ENCODE measurements around the gene ARX.

ARX gene

GRCh38 chrX:24965372-24965771 lies 50.4 kb downstream of the ARX start:
- Histone ChIP-seq H3K4me3 (ENCODE audit: low read length in 2 of 2) (no peak overlapping the region), H2BK5ac (ENCODE audit: low read length) (no peak overlapping the region), H3K27ac (replicated peaks; ENCODE audit: low read length) (no peak overlapping the region), H3K4ac (ENCODE audit: low read length) (no peak overlapping the region), H3K4me1 (ENCODE audit: control insufficient read depth in 2 of 2, insufficient read depth in 1 of 2, low read depth in 1 of 2, low read length in 2 of 2) (peaks cover 0 to 4% of the 10 kb centered on the region in 2 donors), H3K9ac (ENCODE audit: low read depth, low read length, poor library complexity) (no peak overlapping the region), H3K4me2 (ENCODE audit: insufficient read depth, low read length, poor library complexity, severe bottlenecking) (no peak overlapping the region), H4K91ac (ENCODE audit: low read depth, low read length, poor library complexity) (no peak overlapping the region), H2BK120ac (ENCODE audit: low read depth, low read length) (no peak overlapping the region), H2AK5ac (ENCODE audit: low read depth, low read length) (no peak overlapping the region), H3K18ac (ENCODE audit: low read length) (no peak overlapping the region), H3K9me3 (replicated peaks in 1 of 2; ENCODE audit: control insufficient read depth in 2 of 2, insufficient read depth in 1 of 2, low read depth in 1 of 2, low read length in 2 of 2) (no peaks in the 10 kb centered on the region), H2BK12ac (ENCODE audit: low read length) (no peak overlapping the region), H2AFZ (ENCODE audit: low read length) (no peak overlapping the region), H3K23ac (ENCODE audit: low read depth, low read length, poor library complexity) (no peak overlapping the region), H3K79me1 (ENCODE audit: low read depth, low read length) (no peaks in the 10 kb centered on the region), H3K27me3 (ENCODE audit: control insufficient read depth in 3 of 3, insufficient read depth in 3 of 3, low read depth in 1 of 3, low read length in 3 of 3) (no peaks in the 10 kb centered on the region), H2BK15ac (ENCODE audit: low read length) (no peak overlapping the region), H3K36me3 (replicated peaks in 1 of 2; ENCODE audit: control insufficient read depth in 2 of 2, insufficient read depth in 2 of 2, low read length in 2 of 2) (no peaks in the 10 kb centered on the region), H3K14ac (ENCODE audit: low read length) (no peak overlapping the region), H4K8ac (ENCODE audit: low read depth, low read length) (no peak overlapping the region)
- no peak for DNase-seq (ENCODE audit: low spot score)
- WGBS, 2 donors (ENCODE audit: extremely low coverage in 2 of 2, insufficient read length in 2 of 2, insufficient replicate concordance in 1 of 2): no CpG with 5 or more reads among the region's 1 CpG

- Histone ChIP-seq H2AFZ (ENCODE audit: low read length) (no peak overlapping the region), H2BK12ac (ENCODE audit: low read length) (no peak overlapping the region), H2BK5ac (ENCODE audit: low read length) (no peak overlapping the region), H3K79me1 (ENCODE audit: low read depth, low read length) (no peaks in the 10 kb centered on the region), H2BK15ac (ENCODE audit: low read length) (no peak overlapping the region), H3K4me3 (ENCODE audit: low read length in 2 of 2) (no peak overlapping the region), H3K4me2 (ENCODE audit: insufficient read depth, low read length, poor library complexity, severe bottlenecking) (no peak overlapping the region), H3K4me1 (ENCODE audit: control insufficient read depth in 2 of 2, insufficient read depth in 1 of 2, low read depth in 1 of 2, low read length in 2 of 2) (peaks cover 0 to 6% of the 10 kb centered on the region in 2 donors), H3K9me3 (replicated peaks in 1 of 2; ENCODE audit: control insufficient read depth in 2 of 2, insufficient read depth in 1 of 2, low read depth in 1 of 2, low read length in 2 of 2) (no peaks in the 10 kb centered on the region), H2BK120ac (ENCODE audit: low read depth, low read length) (no peak overlapping the region), H3K27me3 (ENCODE audit: control insufficient read depth in 3 of 3, insufficient read depth in 3 of 3, low read depth in 1 of 3, low read length in 3 of 3) (no peaks in the 10 kb centered on the region), H3K18ac (ENCODE audit: low read length) (no peak overlapping the region), H3K23ac (ENCODE audit: low read depth, low read length, poor library complexity) (no peak overlapping the region), H4K8ac (ENCODE audit: low read depth, low read length) (no peak overlapping the region), H3K27ac (replicated peaks; ENCODE audit: low read length) (no peak overlapping the region), H3K36me3 (replicated peaks in 1 of 2; ENCODE audit: control insufficient read depth in 2 of 2, insufficient read depth in 2 of 2, low read length in 2 of 2) (no peaks in the 10 kb centered on the region), H3K14ac (ENCODE audit: low read length) (no peak overlapping the region), H4K91ac (ENCODE audit: low read depth, low read length, poor library complexity) (no peak overlapping the region), H3K9ac (ENCODE audit: low read depth, low read length, poor library complexity) (no peak overlapping the region), H2AK5ac (ENCODE audit: low read depth, low read length) (no peak overlapping the region), H3K4ac (ENCODE audit: low read length) (no peak overlapping the region)
- no CpG with 5 or more reads among the region's 2 CpGs for WGBS, 2 donors (ENCODE audit: extremely low coverage in 2 of 2, insufficient read length in 2 of 2, insufficient replicate concordance in 1 of 2)
- no peak for DNase-seq (ENCODE audit: low spot score)
Observed at GRCh38 chrX:24963823-24964222, 51.9 kb downstream of the ARX start.

- no peaks in the 10 kb centered on the region for H3K79me1 ChIP-seq (ENCODE audit: low read depth, low read length)
- no peak overlapping the region for H2BK5ac ChIP-seq (ENCODE audit: low read length)
- no peaks in the 10 kb centered on the region for H3K36me3 ChIP-seq (replicated peaks in 1 of 2; ENCODE audit: control insufficient read depth in 2 of 2, insufficient read depth in 2 of 2, low read length in 2 of 2)
- H3K4me1 ChIP-seq (ENCODE audit: control insufficient read depth in 2 of 2, insufficient read depth in 1 of 2, low read depth in 1 of 2, low read length in 2 of 2): peaks cover 0 to 18% of the 10 kb centered on the region in 2 donors
- H2BK15ac ChIP-seq (ENCODE audit: low read length): no peak overlapping the region
- H3K14ac ChIP-seq (ENCODE audit: low read length): no peak overlapping the region
- no peak overlapping the region for H2BK120ac ChIP-seq (ENCODE audit: low read depth, low read length)
- H3K23ac ChIP-seq (ENCODE audit: low read depth, low read length, poor library complexity): no peak overlapping the region
- H2AFZ ChIP-seq (ENCODE audit: low read length): no peak overlapping the region
- no peak overlapping the region for H2BK12ac ChIP-seq (ENCODE audit: low read length)
- no peak overlapping the region for H3K4ac ChIP-seq (ENCODE audit: low read length)
- no peak overlapping the region for H3K4me2 ChIP-seq (ENCODE audit: insufficient read depth, low read length, poor library complexity, severe bottlenecking)
- H3K9ac ChIP-seq (ENCODE audit: low read depth, low read length, poor library complexity): no peak overlapping the region
- no peak overlapping the region for H3K4me3 ChIP-seq (ENCODE audit: low read length in 2 of 2)
- H3K18ac ChIP-seq (ENCODE audit: low read length): no peak overlapping the region
- DNase-seq (ENCODE audit: low spot score): no peak
- no peak overlapping the region for H4K91ac ChIP-seq (ENCODE audit: low read depth, low read length, poor library complexity)
- H3K27ac ChIP-seq (replicated peaks; ENCODE audit: low read length): no peak overlapping the region
- H4K8ac ChIP-seq (ENCODE audit: low read depth, low read length): no peak overlapping the region
- H3K27me3 ChIP-seq (ENCODE audit: control insufficient read depth in 3 of 3, insufficient read depth in 3 of 3, low read depth in 1 of 3, low read length in 3 of 3): no peaks in the 10 kb centered on the region
- H3K9me3 ChIP-seq (replicated peaks in 1 of 2; ENCODE audit: control insufficient read depth in 2 of 2, insufficient read depth in 1 of 2, low read depth in 1 of 2, low read length in 2 of 2): no peaks in the 10 kb centered on the region
- H2AK5ac ChIP-seq (ENCODE audit: low read depth, low read length): no peak overlapping the region
- WGBS, 2 donors (ENCODE audit: extremely low coverage in 2 of 2, insufficient read length in 2 of 2, insufficient replicate concordance in 1 of 2): no CpG with 5 or more reads among the region's 1 CpG
Observed at GRCh38 chrX:24961809-24962208, 54.0 kb downstream of the ARX start.

GRCh38 chrX:24956828-24957227 lies 58.9 kb downstream of the ARX start:
- H2BK12ac ChIP-seq (ENCODE audit: low read length): no peak overlapping the region
- H3K79me1 ChIP-seq (ENCODE audit: low read depth, low read length): no peaks in the 10 kb centered on the region
- no peak overlapping the region for H3K4ac ChIP-seq (ENCODE audit: low read length)
- no peak overlapping the region for H3K18ac ChIP-seq (ENCODE audit: low read length)
- H3K27me3 ChIP-seq (ENCODE audit: control insufficient read depth in 3 of 3, insufficient read depth in 3 of 3, low read depth in 1 of 3, low read length in 3 of 3): no peaks in the 10 kb centered on the region
- no peak overlapping the region for H4K91ac ChIP-seq (ENCODE audit: low read depth, low read length, poor library complexity)
- no peaks in the 10 kb centered on the region for H3K9me3 ChIP-seq (replicated peaks in 1 of 2; ENCODE audit: control insufficient read depth in 2 of 2, insufficient read depth in 1 of 2, low read depth in 1 of 2, low read length in 2 of 2)
- H2AFZ ChIP-seq (ENCODE audit: low read length): no peak overlapping the region
- H3K27ac ChIP-seq (replicated peaks; ENCODE audit: low read length): no peak overlapping the region
- H3K14ac ChIP-seq (ENCODE audit: low read length): no peak overlapping the region
- no peak overlapping the region for H3K4me3 ChIP-seq (ENCODE audit: low read length in 2 of 2)
- DNase-seq (ENCODE audit: low spot score): no peak
- H2AK5ac ChIP-seq (ENCODE audit: low read depth, low read length): no peak overlapping the region
- no peak overlapping the region for H2BK5ac ChIP-seq (ENCODE audit: low read length)
- peaks cover under 1 to 22% of the 10 kb centered on the region in 2 donors for H3K4me1 ChIP-seq (ENCODE audit: control insufficient read depth in 2 of 2, insufficient read depth in 1 of 2, low read depth in 1 of 2, low read length in 2 of 2)
- H2BK120ac ChIP-seq (ENCODE audit: low read depth, low read length): no peak overlapping the region
- H2BK15ac ChIP-seq (ENCODE audit: low read length): no peak overlapping the region
- no peak overlapping the region for H4K8ac ChIP-seq (ENCODE audit: low read depth, low read length)
- no peak overlapping the region for H3K4me2 ChIP-seq (ENCODE audit: insufficient read depth, low read length, poor library complexity, severe bottlenecking)
- H3K9ac ChIP-seq (ENCODE audit: low read depth, low read length, poor library complexity): no peak overlapping the region
- no peaks in the 10 kb centered on the region for H3K36me3 ChIP-seq (replicated peaks in 1 of 2; ENCODE audit: control insufficient read depth in 2 of 2, insufficient read depth in 2 of 2, low read length in 2 of 2)
- H3K23ac ChIP-seq (ENCODE audit: low read depth, low read length, poor library complexity): no peak overlapping the region

Measured in neuronal stem cell (in vitro differentiated cells).